BJ (cell line): Measurements from ENCODE around the gene CRYL1. TPM values are rescaled to one million over a fixed set of nuclear protein-coding genes. Genes with fewer than 3 reads are reported as not detected.

Experiments
- CTCF ChIA-PET: fragments of 350-600 bp; formaldehyde crosslinking; extraction: SDS; loops from one replicate; lab custom pipeline; 2021; ENCODE audit warnings: antibody characterized with exemption, inconsistent platforms; lab: Yijun Ruan, JAX
- POLR2A ChIA-PET: fragments of 300-600 bp; sonication (Branson Sonifier 250); formaldehyde crosslinking; extraction: SDS; loops from one replicate; lab custom pipeline; 2021; ENCODE audit warnings: antibody characterized with exemption; lab: Charles Lee
- DNase-seq: peaks from one replicate; pipeline ENCODE4 v3.0.0-alpha.2; 2011; ENCODE audit warnings: low read depth
- H3K27me3 ChIP-seq: 2 replicates; pipeline ENCODE4 v1.6.0; 2011; ENCODE audit warnings: low read length; ENCODE audit not compliant: control insufficient read depth, insufficient read depth
- H3K36me3 ChIP-seq: 2 replicates; pipeline ENCODE4 v1.5.1; 2011; ENCODE audit warnings: low read length; ENCODE audit not compliant: control insufficient read depth, insufficient read depth
- H3K4me3 ChIP-seq: 2 replicates; pipeline ENCODE4 v1.5.1; 2011; ENCODE audit warnings: low read depth, mild to moderate bottlenecking, control low read depth, low read length
- polyA plus RNA-seq: library from polyadenylated mRNA; depleted of rRNA; stranded (reverse); fragments of >200 nt; gene quantifications from 2 replicates; pipeline ENCODE4 v1.2.3, GENCODE V29; 2011
- TF ChIP-seq, protein P1 (sequence below): IDR thresholded peaks from 2 replicates; pipeline ENCODE4 v1.5.1; 2011; ENCODE audit warnings: low read depth, mild to moderate bottlenecking, control low read depth, inconsistent platforms, low read length, moderate library complexity; ENCODE audit not compliant: insufficient read depth

CRYL1 gene
- polyA plus RNA-seq, 1 experiment = 30.6 TPM

DNA sequence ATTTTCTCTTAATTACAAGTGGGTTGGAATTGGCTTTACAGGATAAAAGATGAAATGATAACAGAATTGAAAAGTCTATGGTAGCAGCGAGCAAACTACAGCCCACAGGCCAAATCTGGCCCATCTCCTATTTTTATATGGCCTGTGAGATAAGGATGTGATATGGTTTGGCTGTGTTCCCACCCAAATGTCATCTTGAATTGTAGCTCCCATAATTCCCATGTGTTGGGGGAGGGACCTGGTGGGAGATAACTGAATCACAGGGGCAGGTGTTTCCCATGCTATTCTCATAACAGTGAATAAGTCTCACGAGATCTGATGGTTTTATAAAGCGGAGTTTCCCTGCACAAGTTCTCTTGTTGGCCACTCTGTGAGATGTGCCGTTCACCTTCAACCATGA is 19.0 kb downstream of the CRYL1 start:
- no peaks in the 10 kb centered on the region for H3K36me3 ChIP-seq
- H3K27me3 ChIP-seq = no peaks in the 10 kb centered on the region
- ChIA-PET CTCF (interaction anchor here (0.6 kb wide), 2 partner anchors 385 to 627 kb away, joined by 3 read pairs; no protein-coding TSS in a partner anchor), POLR2A (no interaction called here)
- TF ChIP-seq, protein P1, sequence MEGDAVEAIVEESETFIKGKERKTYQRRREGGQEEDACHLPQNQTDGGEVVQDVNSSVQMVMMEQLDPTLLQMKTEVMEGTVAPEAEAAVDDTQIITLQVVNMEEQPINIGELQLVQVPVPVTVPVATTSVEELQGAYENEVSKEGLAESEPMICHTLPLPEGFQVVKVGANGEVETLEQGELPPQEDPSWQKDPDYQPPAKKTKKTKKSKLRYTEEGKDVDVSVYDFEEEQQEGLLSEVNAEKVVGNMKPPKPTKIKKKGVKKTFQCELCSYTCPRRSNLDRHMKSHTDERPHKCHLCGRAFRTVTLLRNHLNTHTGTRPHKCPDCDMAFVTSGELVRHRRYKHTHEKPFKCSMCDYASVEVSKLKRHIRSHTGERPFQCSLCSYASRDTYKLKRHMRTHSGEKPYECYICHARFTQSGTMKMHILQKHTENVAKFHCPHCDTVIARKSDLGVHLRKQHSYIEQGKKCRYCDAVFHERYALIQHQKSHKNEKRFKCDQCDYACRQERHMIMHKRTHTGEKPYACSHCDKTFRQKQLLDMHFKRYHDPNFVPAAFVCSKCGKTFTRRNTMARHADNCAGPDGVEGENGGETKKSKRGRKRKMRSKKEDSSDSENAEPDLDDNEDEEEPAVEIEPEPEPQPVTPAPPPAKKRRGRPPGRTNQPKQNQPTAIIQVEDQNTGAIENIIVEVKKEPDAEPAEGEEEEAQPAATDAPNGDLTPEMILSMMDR = no peak
- no peak for DNase-seq
- H3K4me3 ChIP-seq = no peak overlapping the region

DNA sequence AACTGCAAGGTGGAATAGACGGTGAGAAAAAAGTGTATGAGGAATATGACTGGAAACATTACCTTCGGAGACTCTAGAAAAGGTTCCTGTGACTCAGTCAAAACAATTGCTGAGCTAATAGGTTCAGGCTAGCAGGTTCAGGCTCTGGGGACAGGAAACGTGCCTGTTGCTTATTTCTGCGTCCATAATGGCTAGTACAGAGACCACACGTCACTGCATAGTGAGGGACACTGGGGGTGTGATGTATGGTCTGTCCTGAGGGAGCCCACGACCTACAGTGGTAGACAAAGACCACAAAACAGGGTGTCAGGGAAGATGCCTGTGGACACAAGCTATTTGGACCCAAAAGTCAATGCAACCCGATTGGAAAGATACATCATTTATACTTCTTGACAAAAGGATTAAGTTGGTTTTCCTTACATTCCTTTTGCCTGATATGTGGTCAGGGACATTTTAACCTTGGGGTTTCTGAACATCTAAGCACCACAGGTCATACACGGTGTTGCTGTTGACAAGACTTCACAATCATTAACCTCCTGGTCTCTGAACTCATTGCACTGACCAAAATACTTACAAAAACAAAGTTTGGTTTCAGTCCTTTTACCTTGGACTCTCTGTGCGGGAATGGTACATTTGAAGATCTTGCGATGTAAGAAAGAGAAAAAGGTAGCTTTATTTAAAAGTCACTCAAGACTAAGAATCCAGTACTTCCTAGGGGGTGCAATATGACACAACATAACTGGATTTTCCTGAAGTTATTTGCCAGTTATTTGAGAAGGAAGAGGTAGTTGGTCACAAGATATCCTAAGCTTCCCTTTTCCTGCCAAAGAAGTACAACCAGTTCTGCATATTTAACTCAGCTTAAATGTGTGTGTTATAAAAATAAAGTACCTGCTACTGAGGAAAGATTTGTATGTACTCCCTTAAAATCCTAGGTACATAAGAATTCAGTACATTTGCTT is 20.0 kb downstream of the CRYL1 start:
- no peak overlapping the region for H3K4me3 ChIP-seq
- no peaks in the 10 kb centered on the region for H3K36me3 ChIP-seq
- TF ChIP-seq, protein P1 = no peak
- no peak for DNase-seq
- CTCF ChIA-PET = interaction anchor here (0.6 to 1.6 kb wide), 4 partner anchors 10 to 626 kb away, joined by 3 to 6 read pairs (median 3); no protein-coding TSS in a partner anchor
- POLR2A ChIA-PET = interaction anchor here (0.6 kb wide), 1 partner anchor 640 kb away, joined by 3 read pairs; no protein-coding TSS in a partner anchor
- no peaks in the 10 kb centered on the region for H3K27me3 ChIP-seq

DNA sequence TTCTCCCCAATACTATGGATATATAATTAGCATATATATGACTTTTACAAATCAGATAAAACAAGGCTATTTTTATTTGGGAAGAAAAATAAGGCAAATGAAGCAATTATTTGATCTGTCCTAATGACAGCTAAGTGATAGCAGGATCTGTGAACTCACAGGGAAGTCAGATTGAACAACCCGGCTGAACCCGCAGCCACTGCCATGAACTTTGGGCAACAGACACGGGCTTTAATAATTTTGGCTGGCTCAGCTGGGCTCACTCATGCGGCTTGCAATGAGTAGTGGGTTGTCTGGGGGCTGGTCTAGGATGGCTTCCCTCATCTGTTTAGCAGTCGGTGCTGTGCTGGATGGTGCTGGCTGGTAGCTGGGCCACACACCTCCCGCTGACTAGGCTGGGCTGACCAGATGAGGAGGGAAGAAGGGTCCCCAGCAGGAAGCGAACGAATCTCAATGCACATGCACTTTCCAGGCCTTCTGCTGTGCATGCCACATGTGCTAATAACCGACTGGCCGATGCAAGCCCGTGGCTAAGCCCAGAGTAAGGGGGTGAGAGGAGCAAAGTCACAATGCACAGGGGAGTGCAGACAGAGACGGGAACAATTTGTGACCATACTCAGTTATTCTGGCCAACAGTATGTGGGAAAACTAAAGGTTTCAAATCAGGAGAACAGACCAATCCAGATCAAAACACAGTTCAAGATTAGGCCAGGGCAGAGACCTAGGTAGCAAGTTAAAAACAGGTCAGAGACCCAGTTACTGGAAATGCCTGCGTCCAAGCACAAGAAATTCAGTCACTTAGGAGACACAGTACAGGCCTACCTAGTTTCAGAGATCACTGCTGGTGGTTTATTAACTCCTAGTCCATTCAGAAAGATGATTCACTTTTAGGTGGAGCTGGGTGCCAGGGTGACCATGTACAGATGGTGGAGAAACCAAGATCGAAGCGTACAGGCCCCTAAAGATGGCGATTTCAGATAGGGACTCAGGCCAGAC is 22.3 kb downstream of the CRYL1 start:
- CTCF ChIA-PET = interaction anchor here (1.2 kb wide), 1 partner anchor 254 kb away, joined by 3 read pairs; no protein-coding TSS in a partner anchor
- POLR2A ChIA-PET = interaction anchor here (0.7 kb wide), 1 partner anchor 421 kb away, joined by 6 read pairs; no protein-coding TSS in a partner anchor

DNA sequence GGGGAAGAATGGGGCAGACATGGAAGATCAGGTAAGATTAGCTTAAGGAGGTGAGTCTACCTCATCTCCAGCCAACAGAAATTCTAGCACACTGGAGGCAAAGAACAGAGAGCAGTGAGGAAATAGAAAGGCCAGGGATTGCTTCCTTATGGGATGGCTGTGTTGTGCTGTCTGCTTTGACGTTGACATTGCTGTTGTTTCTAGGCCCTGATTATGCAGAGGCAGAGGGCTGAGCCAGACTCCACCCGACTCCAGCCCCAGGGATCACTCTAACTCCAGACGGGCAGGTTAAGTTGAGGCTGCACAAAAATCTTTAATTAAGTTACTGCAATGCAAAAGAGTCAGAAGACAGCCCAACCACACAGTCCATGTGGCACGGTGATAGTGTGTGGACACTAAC is 24.1 kb downstream of the CRYL1 start:
- ChIA-PET CTCF (no interaction called here), POLR2A (no interaction called here)
- TF ChIP-seq, protein P1 = no peak

More for the DNA sequence above, 22.3 kb downstream of the CRYL1 start:
- TF ChIP-seq, protein P1 = no peak
- DNase-seq = no peak
- Histone ChIP-seq H3K27me3 (no peaks in the 10 kb centered on the region), H3K4me3 (no peak overlapping the region), H3K36me3 (no peaks in the 10 kb centered on the region)

More for the DNA sequence above, 24.1 kb downstream of the CRYL1 start:
- H3K36me3 ChIP-seq = no peaks in the 10 kb centered on the region
- DNase-seq = no peak
- H3K27me3 ChIP-seq = no peaks in the 10 kb centered on the region
- no peak overlapping the region for H3K4me3 ChIP-seq
